Jurkat, Clone E6-1 (cell line): ENCODE data around the gene TIMM17B.
"Not testable (repeated sequence)": the region's sequence is repeated elsewhere in the genome, so short reads cannot be mapped to it uniquely, and the experiment has no call there.

Experiments used
- DNase-seq: peaks from one replicate; pipeline ENCODE4 v3.0.0-alpha.2; 2011; ENCODE audit warnings: low read depth, low spot score
- H3K4me3 ChIP-seq: 2 replicates; pipeline ENCODE4 v1.5.1; 2011; ENCODE audit warnings: mild to moderate bottlenecking, low read length, control low read depth, moderate library complexity

Gene TIMM17B

DNA sequence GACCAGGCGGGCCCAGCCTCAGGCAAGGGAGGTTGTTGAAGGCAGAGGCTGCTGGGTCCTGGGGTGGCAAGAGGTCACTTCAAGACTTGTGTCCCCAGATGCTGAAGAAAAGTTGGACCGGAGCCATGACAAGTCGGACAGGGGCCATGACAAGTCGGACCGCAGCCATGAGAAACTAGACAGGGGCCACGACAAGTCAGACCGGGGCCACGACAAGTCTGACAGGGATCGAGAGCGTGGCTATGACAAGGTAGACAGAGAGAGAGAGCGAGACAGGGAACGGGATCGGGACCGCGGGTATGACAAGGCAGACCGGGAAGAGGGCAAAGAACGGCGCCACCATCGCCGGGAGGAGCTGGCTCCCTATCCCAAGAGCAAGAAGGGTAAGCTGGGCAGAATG is 4.6 kb upstream of the TIMM17B start:
- H3K4me3 ChIP-seq, result no peak overlapping the region
- DNase-seq, result no peak

DNA sequence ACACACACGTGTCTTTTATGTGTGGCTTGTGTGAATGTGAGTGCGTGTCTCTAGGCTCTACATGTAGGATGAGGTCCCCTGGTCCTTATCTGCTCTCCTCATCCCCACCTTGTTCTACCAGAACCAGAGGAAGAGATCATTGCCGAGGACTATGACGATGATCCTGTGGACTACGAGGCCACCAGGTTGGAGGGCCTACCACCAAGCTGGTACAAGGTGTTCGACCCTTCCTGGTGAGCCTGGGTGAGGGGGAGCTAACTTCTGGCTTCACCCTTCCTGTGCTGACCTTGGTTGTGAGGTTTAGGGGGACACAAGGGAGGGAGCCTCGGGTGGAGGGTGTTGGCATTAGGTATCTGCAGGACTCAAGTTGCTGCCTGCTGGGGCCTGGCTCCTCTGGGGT is 3.5 kb upstream of the TIMM17B start:
- H3K4me3 ChIP-seq, result no peak overlapping the region
- no peak for DNase-seq

DNA sequence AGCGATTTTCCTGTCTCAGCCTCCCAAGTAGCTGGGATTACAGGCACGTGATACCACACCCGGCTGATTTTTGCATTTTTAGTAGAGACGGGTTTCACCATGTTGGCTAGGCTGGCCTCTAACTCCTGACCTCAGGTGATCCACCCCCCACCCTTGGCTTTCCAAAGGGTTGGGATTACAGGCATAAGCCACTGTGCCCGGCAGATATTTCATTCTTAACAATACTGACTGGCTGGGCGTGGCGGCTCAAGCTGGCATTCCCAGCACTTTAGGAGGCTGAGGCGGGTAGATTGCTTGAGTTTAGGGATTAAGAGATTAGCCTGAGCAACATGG is 1.5 kb upstream of the TIMM17B start:
- no peak for DNase-seq
- peak overlapping the region; percentile 83; the same call in 1 of the 2 replicates for H3K4me3 ChIP-seq

DNA sequence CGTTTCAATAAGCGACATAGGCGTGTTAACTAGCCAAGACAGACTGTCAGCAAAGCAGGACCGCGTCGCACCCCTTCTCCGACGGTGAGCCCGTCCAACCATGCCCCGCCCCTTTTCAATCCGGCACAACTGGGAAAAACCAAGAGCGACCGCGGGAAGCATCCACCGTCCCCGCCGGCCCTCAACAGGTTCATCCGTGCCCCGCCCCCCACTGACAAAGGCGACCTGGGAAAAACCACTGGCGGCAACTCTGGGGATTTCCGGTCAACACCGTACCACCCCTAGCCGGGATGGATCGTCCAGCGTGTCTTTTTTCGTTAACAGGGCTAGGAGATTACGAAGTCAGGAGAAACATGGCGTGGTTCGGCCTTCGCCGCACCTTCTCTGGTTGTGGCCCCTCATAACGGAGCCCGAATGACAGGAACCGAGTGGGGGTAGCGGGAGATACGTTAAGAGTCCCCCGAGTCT is 377 bp downstream of the TIMM17B start:
- DNase-seq, result no peak
- peak overlapping the region; percentile 83 for H3K4me3 ChIP-seq

DNA sequence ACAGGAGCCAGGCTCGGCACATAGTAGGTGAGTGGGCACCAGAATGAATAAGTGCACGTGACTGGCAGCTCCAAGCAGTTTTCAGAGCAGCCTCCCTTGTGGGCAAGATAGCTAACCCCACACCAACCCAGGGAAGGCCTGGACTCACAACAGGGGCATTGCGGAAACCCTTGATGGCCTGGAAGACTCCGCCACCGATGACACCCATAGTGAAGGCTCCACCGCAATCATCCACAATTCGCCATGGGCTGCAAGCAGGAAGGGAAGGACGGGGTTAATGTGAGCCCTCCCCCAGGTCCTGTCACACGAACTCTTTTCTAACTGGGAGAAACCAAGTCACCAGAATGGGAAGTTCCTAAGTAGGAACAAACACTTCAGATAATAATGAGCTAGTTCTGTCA is 957 bp downstream of the TIMM17B start:
- peak overlapping the region; percentile 83 for H3K4me3 ChIP-seq
- no peak for DNase-seq

DNA sequence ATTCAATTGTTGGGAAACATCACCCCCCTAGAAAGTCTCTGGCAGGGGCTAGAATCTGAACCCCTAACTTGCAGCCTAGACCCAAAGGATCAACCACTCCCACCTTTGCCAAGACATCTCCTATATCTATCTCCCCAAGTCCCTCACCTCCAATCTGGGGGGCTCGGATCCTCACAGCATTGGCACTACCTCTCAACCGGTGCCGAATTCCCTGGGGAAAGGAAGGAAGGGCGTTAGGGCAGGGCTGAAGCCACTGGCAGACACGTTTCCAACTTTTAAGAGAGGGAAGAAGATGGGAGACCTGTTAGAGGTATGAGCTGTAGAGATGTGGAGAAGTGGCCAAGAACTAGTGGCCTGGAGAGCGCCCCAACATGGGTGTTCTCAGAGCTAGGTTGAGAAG is 2.7 kb downstream of the TIMM17B start:
- no peak for DNase-seq
- H3K4me3 ChIP-seq, result no peak overlapping the region

DNA sequence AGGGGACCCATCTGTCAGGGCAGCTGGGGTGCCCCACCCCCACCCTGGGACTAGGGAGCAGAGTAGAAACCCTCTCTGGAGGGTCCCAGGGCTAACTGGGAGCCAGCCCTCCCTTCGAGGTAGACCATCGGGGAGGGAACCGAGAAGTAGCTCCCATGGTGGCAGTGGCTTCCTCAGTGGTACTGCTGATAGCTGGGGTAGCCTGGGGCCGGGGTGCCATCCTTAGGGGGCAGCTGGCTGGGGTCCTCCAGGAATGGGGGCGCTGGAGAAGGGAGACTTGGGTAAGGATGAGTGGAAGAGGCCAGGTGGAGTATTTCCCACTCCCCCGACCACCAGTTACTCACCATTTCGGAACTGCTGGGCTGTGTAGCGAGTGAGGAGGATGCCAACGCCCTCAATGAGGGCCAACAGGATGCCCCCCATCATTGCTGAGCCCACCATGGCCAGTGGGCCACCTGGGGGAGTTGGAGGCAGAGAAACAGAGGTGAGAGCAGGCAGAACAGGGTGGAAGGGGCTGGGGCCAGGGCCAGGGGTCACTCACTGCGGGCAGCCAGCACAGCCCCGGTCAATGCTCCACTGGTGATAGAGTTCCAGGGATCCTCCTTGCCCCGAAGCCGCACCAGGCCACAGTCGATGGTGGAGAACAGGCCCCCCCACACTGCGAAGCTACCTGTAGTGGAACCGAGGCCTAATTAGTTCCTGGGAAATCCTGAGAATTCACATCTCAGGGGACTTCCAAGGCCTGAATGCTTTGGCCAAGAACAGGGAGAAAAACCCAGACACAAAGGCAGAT is 3.8 kb downstream of the TIMM17B start:
- no peak overlapping the region for H3K4me3 ChIP-seq
- no peak for DNase-seq

DNA sequence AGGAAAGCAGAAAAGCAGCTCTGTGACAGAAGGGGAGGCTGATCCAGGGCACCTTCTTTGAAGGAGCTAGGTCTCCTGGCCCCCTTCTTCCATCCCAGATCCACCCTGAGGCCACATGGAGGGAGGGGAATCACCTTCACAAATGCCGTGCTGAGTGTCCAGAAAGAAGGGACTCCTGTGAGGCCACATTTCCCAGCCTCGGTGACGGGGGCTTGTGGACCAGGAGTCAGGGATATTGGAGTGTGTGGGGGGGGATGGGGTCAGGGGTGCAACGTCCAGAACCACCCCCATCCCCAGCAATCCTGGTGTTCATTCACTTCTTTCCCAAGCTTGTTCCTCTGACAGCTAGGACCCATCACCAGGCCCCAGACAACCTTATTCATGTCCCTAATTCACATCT is 4.7 kb downstream of the TIMM17B start:
- DNase-seq, result no peak

DNA sequence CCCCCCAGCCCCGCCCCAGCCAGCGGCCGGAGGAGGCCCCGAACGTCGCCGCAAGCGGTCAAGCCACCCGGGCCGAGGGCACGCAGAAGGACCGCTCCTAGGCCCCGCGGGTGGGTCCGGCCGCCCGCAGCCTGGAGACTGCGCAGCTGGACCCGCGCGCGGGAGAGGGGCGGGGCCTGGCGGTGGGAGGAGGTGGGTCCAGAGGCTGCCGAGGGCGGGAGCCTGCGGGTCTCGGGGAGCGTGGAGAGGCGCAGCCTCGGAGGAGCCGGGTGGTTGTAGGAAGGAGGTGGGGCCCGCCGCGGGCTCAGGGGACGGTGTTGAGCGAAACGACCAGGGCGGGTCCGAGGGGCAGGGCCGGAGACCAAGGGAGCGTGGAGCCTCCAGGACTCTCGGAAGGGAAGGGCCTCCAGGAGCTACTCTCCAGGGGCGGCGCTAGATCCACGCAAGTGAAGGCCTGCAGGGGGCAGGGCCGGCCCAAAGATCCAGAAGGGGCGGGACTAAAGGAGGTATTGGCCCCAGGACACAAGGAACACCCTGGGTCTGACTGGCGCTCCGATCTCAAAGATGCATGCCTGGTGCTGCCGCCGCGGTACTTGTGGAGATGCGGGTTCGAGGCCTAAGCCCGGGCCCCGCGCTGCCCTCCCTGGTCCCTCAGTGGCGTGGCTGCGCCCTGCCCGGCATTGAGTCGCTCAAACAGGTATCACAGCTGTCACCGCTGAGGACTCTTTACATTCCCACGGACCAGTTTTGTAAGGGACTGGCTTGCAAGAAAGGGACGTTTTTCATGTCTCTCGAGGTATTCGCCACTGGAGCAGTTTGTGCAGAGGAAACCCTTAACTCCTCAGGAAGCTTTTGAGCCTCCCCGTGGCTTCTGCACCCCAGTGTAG is 5.9 kb downstream of the TIMM17B start:
- no peak for DNase-seq
- H3K4me3 ChIP-seq, result no peak overlapping the region

More for the DNA sequence above, 4.7 kb downstream of the TIMM17B start:
- no peak overlapping the region for H3K4me3 ChIP-seq

DNA sequence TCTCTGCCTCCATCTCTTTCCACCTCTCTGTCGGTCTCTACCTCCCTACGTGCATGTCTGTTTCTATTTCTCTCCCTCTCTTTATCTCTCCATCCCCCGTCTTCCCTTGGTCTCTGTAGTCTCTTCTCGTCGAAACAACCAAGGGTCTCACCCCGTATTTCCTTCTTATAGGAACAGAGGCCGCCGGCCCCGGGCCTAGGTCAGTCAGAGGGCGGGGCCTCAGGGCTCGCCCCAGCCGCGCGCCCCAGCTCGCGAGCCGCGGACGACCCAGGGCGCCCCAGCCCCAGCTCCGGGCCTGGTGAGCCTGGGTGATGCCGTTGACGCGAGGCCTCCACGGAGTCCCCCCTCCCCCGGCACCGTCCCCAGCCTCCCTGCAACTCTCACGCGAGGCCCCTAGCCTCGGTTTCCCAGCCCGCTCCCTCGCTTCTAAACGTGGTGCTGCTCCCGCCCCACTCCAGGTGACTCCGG is 6.6 kb downstream of the TIMM17B start:
- DNase-seq, result no peak
- no peak overlapping the region for H3K4me3 ChIP-seq

DNA sequence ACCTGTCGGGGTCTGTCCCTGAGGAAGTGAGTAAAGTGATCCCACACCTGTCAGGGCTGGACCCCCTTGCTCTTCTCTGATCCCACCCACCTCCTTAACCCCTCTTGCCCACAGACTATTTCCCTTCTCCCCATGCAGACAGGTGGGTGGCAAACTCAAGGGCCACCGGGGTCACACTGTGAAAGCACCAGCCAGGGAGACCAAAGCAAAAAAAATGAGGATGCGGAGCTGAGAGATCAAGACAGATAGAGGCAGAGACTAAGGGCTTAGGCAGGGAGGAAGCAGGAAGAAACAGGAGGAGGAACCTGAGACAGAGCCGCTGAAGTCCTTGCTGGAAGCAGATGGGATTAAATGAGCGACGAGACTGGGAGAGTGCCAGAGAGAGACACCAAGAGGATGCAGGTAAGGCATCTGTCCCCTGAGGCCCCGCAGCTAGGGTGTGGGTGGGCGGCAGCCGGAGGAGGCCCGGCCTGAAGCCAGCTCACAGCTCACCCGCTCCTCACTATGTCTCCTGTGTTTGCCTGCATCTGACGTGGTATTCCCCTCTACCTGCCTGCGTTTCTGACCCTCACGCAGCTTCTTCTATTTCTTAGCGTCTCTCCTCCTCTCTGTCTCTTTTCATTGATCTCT is 7.2 kb downstream of the TIMM17B start:
- no peak for DNase-seq
- no peak overlapping the region for H3K4me3 ChIP-seq

DNA sequence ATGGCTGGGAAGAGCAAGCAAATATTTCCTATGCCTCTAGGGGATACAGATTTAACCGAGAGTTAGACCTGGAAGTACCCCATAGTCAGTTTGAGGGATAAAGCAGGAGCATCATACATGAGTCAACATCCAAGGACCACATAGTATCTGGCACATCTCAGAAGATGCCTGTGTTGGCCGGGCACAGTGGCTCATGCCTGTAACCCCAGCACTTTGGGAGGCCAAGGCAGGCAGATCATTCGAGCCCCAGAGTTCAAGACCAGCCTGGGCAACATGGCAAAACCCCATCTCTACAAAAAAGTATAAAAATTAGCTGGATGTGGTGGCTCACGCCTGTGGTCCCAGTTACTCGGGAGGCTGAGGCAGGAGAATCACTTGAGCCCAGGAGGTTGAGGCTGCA is 11.0 kb downstream of the TIMM17B start:
- DNase-seq, H3K4me3 ChIP-seq: not testable (repeated sequence)

DNA sequence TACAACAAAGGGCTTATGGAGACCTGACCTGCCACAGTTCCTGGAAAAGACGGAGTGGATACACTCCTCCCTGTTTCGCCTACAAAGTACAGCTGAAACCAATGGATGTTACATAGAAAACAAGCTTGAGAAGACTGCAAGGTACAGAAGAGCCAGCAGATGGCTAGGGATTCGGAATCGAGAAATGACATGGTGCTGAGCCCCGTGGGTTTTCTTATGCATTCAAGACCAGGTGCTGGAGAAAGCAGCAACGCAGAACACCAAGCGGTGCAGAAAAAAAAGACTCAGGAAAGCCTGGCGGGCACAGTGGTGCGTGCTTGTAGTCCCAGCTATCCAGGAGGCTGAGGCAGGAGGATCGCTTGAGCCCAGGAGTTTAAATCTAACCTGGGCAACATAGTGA is 13.8 kb downstream of the TIMM17B start:
- H3K4me3 ChIP-seq, result no peak overlapping the region
- no peak for DNase-seq

DNA sequence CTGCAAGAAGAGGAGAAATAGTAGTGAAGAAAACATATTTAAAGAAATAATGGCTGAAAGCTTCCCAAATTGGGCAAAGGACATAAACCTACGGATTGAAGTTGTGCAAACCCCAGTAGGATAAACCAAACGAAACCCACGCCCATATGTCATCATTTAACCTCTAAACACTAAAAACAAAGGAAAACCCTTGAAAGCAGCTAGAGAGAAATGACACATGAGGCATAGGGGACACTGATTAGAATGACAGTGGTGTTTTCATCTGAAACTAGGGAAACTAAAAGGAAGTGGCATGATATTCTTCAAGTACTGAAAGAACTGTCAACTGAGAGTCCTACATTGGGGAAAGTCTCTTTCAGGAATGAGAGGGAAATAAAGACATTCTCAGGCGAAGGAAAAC is 20.6 kb downstream of the TIMM17B start:
- not testable (repeated sequence) for DNase-seq, H3K4me3 ChIP-seq

DNA sequence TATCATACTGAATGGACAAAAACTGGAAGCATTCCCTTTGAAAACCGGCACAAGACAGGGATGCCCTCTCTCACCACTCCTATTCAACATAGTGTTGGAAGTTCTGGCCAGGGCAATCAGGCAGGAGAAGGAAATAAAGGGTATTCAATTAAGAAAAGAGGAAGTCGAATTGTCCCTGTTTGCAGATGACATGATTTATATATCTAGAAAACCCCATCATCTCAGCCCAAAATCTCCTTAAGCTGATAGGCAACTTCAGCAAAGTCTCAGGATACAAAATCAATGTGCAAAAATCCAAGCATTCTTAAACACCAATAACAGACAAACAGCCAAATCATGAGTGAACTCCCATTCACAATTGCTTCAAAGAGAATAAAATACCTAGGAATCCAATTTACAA is 25.6 kb downstream of the TIMM17B start:
- not testable (repeated sequence) for H3K4me3 ChIP-seq, DNase-seq

DNA sequence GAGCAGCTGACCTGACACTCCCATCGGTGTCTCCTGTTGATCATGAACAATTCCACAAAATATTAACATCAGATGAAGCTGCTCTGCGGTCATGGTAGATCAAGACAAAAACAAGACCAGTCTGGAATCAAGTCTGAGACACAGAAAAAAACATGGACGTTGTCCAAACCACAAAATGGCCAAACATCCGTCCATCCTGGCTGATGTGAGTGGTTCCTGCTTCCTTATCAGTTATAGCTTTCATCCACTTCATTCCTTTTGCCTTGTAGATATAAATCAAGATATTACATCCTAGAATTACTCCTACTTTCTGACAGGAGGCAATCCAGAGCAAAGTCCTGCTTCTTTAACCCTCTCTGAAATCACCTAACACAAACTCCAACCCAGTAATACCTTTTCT is 33.4 kb downstream of the TIMM17B start:
- H3K4me3 ChIP-seq, result no peak overlapping the region
- no peak for DNase-seq

DNA sequence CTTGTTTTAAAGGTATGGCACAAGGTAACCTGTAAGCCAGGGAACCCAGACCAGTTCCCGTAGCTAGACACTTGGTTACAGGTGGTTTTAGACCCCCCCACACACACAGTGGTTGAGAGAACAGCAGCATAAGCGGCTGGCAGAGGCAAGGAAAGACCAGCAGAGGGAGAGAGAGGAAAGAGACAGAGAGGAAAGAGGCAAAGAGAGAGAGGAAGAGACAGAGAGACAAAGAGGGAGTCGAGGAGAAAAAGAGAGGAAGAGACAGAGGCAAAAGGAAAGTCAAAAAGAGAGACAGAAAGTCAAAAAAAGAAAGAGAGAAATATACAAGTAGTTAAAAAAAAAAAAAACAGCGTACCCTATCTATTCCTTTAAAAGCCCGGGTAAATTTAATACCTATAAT is 42.7 kb downstream of the TIMM17B start:
- H3K4me3 ChIP-seq, result no peak overlapping the region
- no peak for DNase-seq

DNA sequence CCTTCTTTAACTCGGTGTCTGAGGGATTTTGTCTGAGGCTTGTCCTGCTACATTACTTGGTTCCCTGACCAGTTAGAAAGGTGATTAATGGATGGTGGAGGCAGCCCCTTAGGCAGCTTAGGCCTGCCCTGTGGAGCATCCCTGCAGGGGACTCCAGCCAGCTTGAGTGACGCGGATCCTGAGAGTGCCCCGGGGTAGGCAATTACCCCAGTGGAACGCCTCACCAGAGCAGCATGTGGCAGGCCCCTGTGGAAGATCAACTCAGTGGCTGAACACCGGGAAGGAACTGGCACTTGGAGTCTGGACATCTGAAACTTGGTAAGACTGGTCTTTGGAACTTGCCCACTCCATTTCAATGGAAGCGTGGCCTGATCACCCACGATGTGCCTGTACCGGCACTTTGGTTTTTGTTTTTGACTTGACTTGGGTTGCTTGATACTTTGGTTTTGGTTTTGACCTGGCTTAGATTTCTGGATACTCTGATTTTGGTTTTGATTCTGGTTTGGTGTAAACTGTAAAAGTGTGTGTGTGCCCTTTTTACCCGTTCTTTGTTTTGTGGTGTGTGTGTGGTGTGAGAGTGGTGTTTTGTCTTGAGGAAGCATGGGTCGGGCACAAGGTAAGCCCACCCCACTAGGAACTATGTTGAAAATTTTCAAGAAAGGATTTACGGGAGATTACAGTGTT is 43.3 kb downstream of the TIMM17B start:
- H3K4me3 ChIP-seq, result not testable (repeated sequence)

DNA sequence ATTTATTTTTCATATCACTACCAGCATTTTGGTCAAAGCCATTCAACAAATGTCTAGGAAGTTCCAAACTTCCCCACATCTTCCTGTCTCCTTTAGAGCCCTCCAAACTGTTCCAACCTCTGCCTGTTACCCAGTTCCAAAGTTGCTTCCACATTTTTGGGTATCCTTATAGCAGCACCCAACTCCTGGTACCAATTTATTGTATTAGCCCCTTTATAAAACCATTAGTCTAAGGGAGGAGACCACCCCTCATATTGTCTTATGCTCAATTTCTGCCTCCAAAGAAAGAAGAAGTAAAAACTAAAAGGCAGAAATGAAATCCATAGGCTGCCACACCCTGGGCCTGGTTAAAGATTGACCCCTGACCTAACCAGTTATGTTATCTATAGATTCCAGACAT is 44.1 kb downstream of the TIMM17B start:
- DNase-seq, H3K4me3 ChIP-seq: not testable (repeated sequence)

More for the DNA sequence above, 43.3 kb downstream of the TIMM17B start:
- DNase-seq, result not testable (repeated sequence)
